Measurements from ENCODE around the gene FAM117B. TPM values are rescaled to one million over a fixed set of nuclear protein-coding genes. Genes with fewer than 3 reads are reported as not detected.
A peak's percentile ranks its signal among the peaks of the same experiment; 100 is the strongest.

FAM117B gene
- total RNA-seq (1 to 10 TPM in 9 of 10 donors, under 1 TPM in 1; 0.75 to 3.9 (median 2.6) TPM), polyA plus RNA-seq (1 to 10 TPM in 1 of 2 donors, under 1 TPM in 1; 0.49 to 1.2 TPM)
- long read RNA-seq, donor 1, partial matches to known transcripts, result 1 of 2 reads
- long read RNA-seq, donor 1, other reads (novel, unspliced or antisense), result 1 of 2 reads
- long read RNA-seq, donor 2, full-length matches to known transcripts, result 1 of 2 reads
- long read RNA-seq, donor 2, partial matches to known transcripts, result 0 of 2 reads
- long read RNA-seq, donor 2, other reads (novel, unspliced or antisense), result 1 of 2 reads
- long read RNA-seq, donor 3, full-length matches to known transcripts, result 1 of 2 reads
- long read RNA-seq, donor 3, partial matches to known transcripts, result 1 of 2 reads
- long read RNA-seq, donor 3, other reads (novel, unspliced or antisense), result 0 of 2 reads

DNA sequence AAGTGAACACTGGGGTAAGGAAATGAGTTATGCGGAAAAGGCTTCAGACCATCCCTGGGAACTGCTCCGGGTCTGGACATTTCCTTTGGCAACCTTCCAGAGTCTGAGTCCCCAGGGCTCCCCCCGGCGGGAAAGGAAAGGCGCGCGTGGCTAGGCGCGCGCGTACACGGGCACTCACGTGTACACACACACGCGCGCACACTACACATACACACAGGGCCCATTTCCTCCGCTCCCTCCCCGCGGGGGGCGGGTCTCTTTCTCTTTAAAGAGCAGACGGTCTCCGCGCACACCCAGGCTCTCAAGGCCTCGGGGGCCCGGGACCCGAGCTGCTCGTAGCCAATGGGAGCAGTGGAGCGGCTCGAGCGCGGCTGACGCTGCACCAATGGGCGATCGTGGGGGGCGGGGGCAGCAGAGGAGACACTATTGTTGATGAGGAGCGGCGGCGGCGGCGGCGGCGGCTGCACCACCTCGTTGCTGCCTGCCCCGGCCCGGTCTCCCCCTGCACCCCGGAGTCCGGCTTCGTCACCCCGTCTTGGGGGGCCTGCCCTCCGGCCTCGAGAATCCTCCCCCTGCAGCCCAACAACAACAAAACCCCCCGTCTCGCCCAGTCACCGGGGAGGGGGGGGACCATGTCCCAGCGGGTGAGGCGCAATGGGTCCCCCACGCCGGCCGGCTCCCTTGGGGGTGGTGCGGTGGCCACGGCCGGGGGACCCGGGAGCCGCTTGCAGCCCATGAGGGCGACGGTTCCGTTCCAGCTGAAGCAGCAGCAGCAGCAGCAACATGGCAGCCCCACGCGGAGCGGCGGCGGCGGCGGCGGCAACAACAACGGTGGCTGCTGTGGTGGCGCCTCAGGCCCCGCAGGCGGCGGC is at the start of gene FAM117B:
Gene FAM117B (plus strand): TSS at position 414 of the 872 bp plus-strand sequence. CDS start 219 bp downstream, at position 633.
- peak; percentile 98 for DNase-seq
- ATAC-seq, result peak; percentile 97 to 99 (median 98)
- Histone ChIP-seq H3K4me3 (peak within 1 kb of the TSS; percentile 85 to 99 (median 96)), H3K27ac (peak within 1 kb of the TSS; percentile 81 to 95 (median 90)), H3K4me1 (peaks cover 3 to 30% (median 24%) of the 10 kb centered on the region in 9 donors), H3K36me3 (no peaks in the 10 kb centered on the region), H3K9me3 (no peaks in the 10 kb centered on the region), H3K27me3 (no peaks in the 10 kb centered on the region)
- intact Hi-C loops (cut with DNase I), result loop anchor here in 3 of 10 donors (5.0 to 10.0 kb wide), 3 partner anchors 42 to 260 kb away; partner anchors contain the start of gene BMPR2 (in 1 of the 3)
- 0% methylated on average over 66 to 80 of the region's 80 CpGs for WGBS, 2 donors
- TF ChIP-seq, protein P1, sequence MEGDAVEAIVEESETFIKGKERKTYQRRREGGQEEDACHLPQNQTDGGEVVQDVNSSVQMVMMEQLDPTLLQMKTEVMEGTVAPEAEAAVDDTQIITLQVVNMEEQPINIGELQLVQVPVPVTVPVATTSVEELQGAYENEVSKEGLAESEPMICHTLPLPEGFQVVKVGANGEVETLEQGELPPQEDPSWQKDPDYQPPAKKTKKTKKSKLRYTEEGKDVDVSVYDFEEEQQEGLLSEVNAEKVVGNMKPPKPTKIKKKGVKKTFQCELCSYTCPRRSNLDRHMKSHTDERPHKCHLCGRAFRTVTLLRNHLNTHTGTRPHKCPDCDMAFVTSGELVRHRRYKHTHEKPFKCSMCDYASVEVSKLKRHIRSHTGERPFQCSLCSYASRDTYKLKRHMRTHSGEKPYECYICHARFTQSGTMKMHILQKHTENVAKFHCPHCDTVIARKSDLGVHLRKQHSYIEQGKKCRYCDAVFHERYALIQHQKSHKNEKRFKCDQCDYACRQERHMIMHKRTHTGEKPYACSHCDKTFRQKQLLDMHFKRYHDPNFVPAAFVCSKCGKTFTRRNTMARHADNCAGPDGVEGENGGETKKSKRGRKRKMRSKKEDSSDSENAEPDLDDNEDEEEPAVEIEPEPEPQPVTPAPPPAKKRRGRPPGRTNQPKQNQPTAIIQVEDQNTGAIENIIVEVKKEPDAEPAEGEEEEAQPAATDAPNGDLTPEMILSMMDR (IDR thresholded peaks at IDR 0.05), result peak in 1 of 9 donors; percentile 5

DNA sequence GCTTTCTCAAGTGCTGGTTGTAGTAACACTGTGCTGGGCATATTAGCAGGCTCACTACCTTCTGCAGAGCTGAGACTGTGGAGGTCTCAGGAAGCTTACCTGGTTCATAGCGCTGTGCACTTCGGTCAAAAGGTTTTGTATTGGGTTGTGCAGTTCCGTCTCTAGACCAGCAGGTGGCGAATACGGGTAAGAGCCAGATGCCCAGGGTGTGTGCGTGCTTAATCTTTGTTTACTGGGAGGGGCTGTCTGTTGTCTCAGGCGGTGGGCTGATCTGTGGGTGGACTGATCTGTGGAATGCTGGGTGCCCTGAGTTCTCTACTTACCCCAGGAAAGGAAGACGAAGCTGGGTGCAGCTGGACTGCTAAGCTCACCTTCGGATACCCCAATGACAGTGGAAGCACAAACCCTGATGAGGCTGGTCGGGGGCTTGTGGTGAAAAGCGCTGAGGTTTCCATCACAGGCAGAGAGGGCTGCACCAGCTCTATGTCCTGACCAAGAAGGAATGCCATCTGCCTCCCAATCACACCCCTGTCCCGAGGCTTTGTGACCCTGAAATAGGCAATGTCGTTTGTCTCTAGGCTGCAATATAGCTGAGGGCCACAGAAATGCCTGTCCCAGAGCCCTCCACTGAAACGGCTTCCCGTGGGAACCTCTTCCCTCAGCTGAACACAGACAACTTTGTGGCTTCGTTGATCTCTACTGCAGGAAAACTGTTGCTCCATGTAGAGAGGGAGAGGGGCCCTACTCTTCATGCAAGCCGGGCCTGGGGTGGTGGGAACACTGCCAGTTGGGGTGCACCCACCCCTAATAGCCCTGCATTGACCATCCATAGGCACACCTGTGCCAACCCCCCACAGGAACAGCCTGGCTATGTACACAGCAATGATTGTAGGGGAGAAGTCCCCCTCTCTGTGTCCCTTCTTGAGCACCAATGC is 45.9 kb upstream of the FAM117B start:
- ATAC-seq, result peak; percentile 82 to 90 (median 87)
- TF ChIP-seq, protein P1 (IDR thresholded peaks at IDR 0.05), result peak; percentile 86 to 97 (median 92)
- intact Hi-C loops (cut with DNase I), result loop anchor here in 8 of 10 donors (2.0 to 10.0 kb wide), 4 partner anchors 276 to 286 kb away; partner anchors contain the start of gene ICA1L (in 7 of the 8)
- Histone ChIP-seq H3K4me3 (peak overlapping the region in 7 of 10 donors; percentile 8 to 40 (median 22)), H3K4me1 (peaks cover 2 to 23% (median 9%) of the 10 kb centered on the region in 9 donors), H3K36me3 (no peaks in the 10 kb centered on the region), H3K27ac (no peak overlapping the region), H3K9me3 (peaks cover 0 to 6% (median 3%) of the 10 kb centered on the region in 11 donors), H3K27me3 (no peaks in the 10 kb centered on the region)
- DNase-seq, result peak; percentile 32 to 68
- WGBS, 2 donors, result 33 to 34% methylated on average over 17 of the region's 17 CpGs

DNA sequence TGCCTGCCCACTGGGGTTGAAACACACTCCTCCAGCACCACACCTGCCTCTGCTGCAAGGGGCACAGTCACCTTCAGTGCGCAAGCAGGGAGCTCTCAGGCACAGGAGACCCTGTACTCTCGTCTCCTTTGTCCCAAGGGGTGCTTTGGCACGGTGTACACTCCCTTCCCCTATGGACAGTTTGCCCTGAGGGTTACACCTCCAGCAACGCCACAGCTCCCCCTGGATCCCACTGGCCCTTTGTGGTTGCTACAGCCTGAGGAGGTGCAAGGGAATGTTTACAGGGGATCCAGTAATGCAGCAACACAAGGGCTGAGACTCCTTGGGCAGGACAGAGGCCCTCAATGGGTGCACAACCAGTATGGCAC is 45.2 kb upstream of the FAM117B start:
- no peak overlapping the region for H3K27ac ChIP-seq
- DNase-seq (no peak), ATAC-seq (peak in 3 of 8 donors; percentile 13 to 39 (median 29))
- H3K27me3 ChIP-seq, result no peaks in the 10 kb centered on the region
- no peaks in the 10 kb centered on the region for H3K9me3 ChIP-seq
- intact Hi-C loops (cut with DNase I), result loop anchor here in 8 of 10 donors (2.0 to 10.0 kb wide), 4 partner anchors 275 to 285 kb away; partner anchors contain the start of gene ICA1L (in 7 of the 8)
- H3K4me1 ChIP-seq, result peaks cover 2 to 23% (median 9%) of the 10 kb centered on the region in 9 donors
- H3K4me3 ChIP-seq, result no peak overlapping the region
- 95 to 96% methylated on average over 4 of the region's 4 CpGs for WGBS, 2 donors
- H3K36me3 ChIP-seq, result no peaks in the 10 kb centered on the region
- TF ChIP-seq, protein P1 (IDR thresholded peaks at IDR 0.05), result no peak

All from heart right ventricle (tissue), 16 donors.